Measurements from ENCODE around the gene CCDC85B. TPM values are rescaled to one million over a fixed set of nuclear protein-coding genes. Genes with fewer than 3 reads are reported as not detected.

The CCDC85B gene
- total and polyA plus RNA-seq, 2 of the 13 experiments (the other 11 are each of a cell fraction or from before 2014, with no cell fraction given): 8.2 to 19.5 TPM

- peak; percentile 95 for TF ChIP-seq PATZ1 (CRISPR knock-in tag; IDR thresholded peaks at IDR 0.05)
- 0 out of 2 replicates have a peak, but pooled peaks have one; percentile 31 for TF ChIP-seq ZNF891 (CRISPR knock-in tag; IDR thresholded peaks at IDR 0.05)
- no peak for TF ChIP-seq MATR3 (CRISPR knock-in tag; IDR thresholded peaks at IDR 0.05)
- TF ChIP-seq, protein P1, sequence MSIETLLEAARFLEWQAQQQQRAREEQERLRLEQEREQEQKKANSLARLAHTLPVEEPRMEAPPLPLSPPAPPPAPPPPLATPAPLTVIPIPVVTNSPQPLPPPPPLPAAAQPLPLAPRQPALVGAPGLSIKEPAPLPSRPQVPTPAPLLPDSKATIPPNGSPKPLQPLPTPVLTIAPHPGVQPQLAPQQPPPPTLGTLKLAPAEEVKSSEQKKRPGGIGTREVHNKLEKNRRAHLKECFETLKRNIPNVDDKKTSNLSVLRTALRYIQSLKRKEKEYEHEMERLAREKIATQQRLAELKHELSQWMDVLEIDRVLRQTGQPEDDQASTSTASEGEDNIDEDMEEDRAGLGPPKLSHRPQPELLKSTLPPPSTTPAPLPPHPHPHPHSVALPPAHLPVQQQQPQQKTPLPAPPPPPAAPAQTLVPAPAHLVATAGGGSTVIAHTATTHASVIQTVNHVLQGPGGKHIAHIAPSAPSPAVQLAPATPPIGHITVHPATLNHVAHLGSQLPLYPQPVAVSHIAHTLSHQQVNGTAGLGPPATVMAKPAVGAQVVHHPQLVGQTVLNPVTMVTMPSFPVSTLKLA (IDR thresholded peaks at IDR 0.05): no peak
- TF ChIP-seq GZF1 (CRISPR knock-in tag; IDR thresholded peaks at IDR 0.05): no peak
- TF ChIP-seq PCBP2 (optimal IDR thresholded peaks at IDR 0.05; ENCODE audit: low read depth, low read length, poor library complexity, severe bottlenecking): no peak
- TF ChIP-seq ZBED4 (CRISPR knock-in tag; IDR thresholded peaks at IDR 0.05; ENCODE audit: borderline replicate concordance): 0 out of 2 replicates have a peak, but pooled peaks have one; percentile 19
- no peak for TF ChIP-seq ZNF570 (CRISPR knock-in tag; IDR thresholded peaks at IDR 0.05; ENCODE audit: borderline replicate concordance)
- peak; percentile 77 for TF ChIP-seq PPARG (CRISPR knock-in tag; conservative IDR thresholded peaks at IDR 0.05)
- TF ChIP-seq ZNF383 (CRISPR knock-in tag; IDR thresholded peaks at IDR 0.05; ENCODE audit: borderline replicate concordance): no peak
- TF ChIP-seq, protein P2, sequence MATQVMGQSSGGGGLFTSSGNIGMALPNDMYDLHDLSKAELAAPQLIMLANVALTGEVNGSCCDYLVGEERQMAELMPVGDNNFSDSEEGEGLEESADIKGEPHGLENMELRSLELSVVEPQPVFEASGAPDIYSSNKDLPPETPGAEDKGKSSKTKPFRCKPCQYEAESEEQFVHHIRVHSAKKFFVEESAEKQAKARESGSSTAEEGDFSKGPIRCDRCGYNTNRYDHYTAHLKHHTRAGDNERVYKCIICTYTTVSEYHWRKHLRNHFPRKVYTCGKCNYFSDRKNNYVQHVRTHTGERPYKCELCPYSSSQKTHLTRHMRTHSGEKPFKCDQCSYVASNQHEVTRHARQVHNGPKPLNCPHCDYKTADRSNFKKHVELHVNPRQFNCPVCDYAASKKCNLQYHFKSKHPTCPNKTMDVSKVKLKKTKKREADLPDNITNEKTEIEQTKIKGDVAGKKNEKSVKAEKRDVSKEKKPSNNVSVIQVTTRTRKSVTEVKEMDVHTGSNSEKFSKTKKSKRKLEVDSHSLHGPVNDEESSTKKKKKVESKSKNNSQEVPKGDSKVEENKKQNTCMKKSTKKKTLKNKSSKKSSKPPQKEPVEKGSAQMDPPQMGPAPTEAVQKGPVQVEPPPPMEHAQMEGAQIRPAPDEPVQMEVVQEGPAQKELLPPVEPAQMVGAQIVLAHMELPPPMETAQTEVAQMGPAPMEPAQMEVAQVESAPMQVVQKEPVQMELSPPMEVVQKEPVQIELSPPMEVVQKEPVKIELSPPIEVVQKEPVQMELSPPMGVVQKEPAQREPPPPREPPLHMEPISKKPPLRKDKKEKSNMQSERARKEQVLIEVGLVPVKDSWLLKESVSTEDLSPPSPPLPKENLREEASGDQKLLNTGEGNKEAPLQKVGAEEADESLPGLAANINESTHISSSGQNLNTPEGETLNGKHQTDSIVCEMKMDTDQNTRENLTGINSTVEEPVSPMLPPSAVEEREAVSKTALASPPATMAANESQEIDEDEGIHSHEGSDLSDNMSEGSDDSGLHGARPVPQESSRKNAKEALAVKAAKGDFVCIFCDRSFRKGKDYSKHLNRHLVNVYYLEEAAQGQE (IDR thresholded peaks at IDR 0.05; ENCODE audit: borderline replicate concordance in 1 of 2, low read depth in 1 of 2, low read length in 2 of 2): 0 out of 4 replicates have a peak, but pooled peaks of 1 of the 2 experiments have one; percentile 16
- no peak for TF ChIP-seq NFE2L2 (IDR thresholded peaks at IDR 0.05; ENCODE audit: low read length)
- no peak for TF ChIP-seq ZNF737 (CRISPR knock-in tag; IDR thresholded peaks at IDR 0.05; ENCODE audit: borderline replicate concordance)
- no peak for TF ChIP-seq RNF2 (conservative IDR thresholded peaks at IDR 0.05; ENCODE audit: low read depth)
- no peak for TF ChIP-seq RFX5 (IDR thresholded peaks at IDR 0.05; ENCODE audit: low read depth, low read length)
Measured at GRCh38 chr11:65891219-65892136, 1.0 kb downstream of the CCDC85B start (continued).

Data from HepG2 (cell line).